ENCODE results near the gene FCHSD2. TPM values are rescaled to one million over a fixed set of nuclear protein-coding genes. Genes with fewer than 3 reads are reported as not detected.

Gene FCHSD2
- total and polyA plus RNA-seq, 10 donors = 30.2 to 129 (median 69.7) TPM

- no peak for DNase-seq
- WGBS, 5 donors = 67 to 79% (median 78%) methylated on average over 6 of the region's 6 CpGs
- H3K27me3 ChIP-seq (replicated peaks in 1 of 7) = no peaks in the 10 kb centered on the region
- TF ChIP-seq POLR2A (IDR thresholded peaks at IDR 0.05) = no peak
- TF ChIP-seq, protein P1, sequence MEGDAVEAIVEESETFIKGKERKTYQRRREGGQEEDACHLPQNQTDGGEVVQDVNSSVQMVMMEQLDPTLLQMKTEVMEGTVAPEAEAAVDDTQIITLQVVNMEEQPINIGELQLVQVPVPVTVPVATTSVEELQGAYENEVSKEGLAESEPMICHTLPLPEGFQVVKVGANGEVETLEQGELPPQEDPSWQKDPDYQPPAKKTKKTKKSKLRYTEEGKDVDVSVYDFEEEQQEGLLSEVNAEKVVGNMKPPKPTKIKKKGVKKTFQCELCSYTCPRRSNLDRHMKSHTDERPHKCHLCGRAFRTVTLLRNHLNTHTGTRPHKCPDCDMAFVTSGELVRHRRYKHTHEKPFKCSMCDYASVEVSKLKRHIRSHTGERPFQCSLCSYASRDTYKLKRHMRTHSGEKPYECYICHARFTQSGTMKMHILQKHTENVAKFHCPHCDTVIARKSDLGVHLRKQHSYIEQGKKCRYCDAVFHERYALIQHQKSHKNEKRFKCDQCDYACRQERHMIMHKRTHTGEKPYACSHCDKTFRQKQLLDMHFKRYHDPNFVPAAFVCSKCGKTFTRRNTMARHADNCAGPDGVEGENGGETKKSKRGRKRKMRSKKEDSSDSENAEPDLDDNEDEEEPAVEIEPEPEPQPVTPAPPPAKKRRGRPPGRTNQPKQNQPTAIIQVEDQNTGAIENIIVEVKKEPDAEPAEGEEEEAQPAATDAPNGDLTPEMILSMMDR (IDR thresholded peaks at IDR 0.05 in 8 of 11, conservative IDR thresholded peaks at IDR 0.05 in 3 of 11) = peak; percentile 18 to 72 (median 48)
- H3K36me3 ChIP-seq = peaks cover 0 to 73% (median 28%) of the 10 kb centered on the region in 6 donors
- H3K9me3 ChIP-seq = no peaks in the 10 kb centered on the region
- intact Hi-C loops (cut with DNase I; ENCODE audit: low total_unique reads) = no loop called here
- no peak overlapping the region for H3K4me3 ChIP-seq
- H3K27ac ChIP-seq = peak overlapping the region in 2 of 8 donors; percentile 3 to 21
- H3K4me1 ChIP-seq = peaks cover 0 to 34% (median 1%) of the 10 kb centered on the region in 6 donors
Observed at GRCh38 chr11:72848846-72849466, 293.2 kb downstream of the FCHSD2 start.

- intact Hi-C loops (cut with DNase I; ENCODE audit: low total_unique reads) = no loop called here
- Histone ChIP-seq H3K27ac (peak overlapping the region in 4 of 8 donors; percentile 2 to 37 (median 24)), H3K4me1 (peaks cover 0 to 12% (median 1%) of the 10 kb centered on the region in 6 donors), H3K9me3 (no peaks in the 10 kb centered on the region), H3K36me3 (peaks cover 2 to 100% (median 69%) of the 10 kb centered on the region in 6 donors), H3K27me3 (replicated peaks in 1 of 7) (no peaks in the 10 kb centered on the region), H3K4me3 (no peak overlapping the region)
- TF ChIP-seq, protein P1 (IDR thresholded peaks at IDR 0.05 in 8 of 11, conservative IDR thresholded peaks at IDR 0.05 in 3 of 11) = no peak
- TF ChIP-seq POLR2A (IDR thresholded peaks at IDR 0.05) (no peak), POLR2AphosphoS5 (IDR thresholded peaks at IDR 0.05) (no peak)
- 65 to 78% (median 73%) methylated on average over 4 of the region's 4 CpGs for WGBS, 5 donors
- DNase-seq = no peak
Observed at GRCh38 chr11:72844356-72844755, 297.8 kb downstream of the FCHSD2 start.

- H3K4me1 ChIP-seq = peaks cover 0 to 13% (median 4%) of the 10 kb centered on the region in 6 donors
- TF ChIP-seq, protein P1 (IDR thresholded peaks at IDR 0.05 in 8 of 11, conservative IDR thresholded peaks at IDR 0.05 in 3 of 11) = no peak
- no peak for TF ChIP-seq POLR2A (IDR thresholded peaks at IDR 0.05)
- TF ChIP-seq POLR2AphosphoS5 (IDR thresholded peaks at IDR 0.05) = no peak
- 88 to 92% (median 90%) methylated on average over 14 of the region's 14 CpGs for WGBS, 5 donors
- H3K36me3 ChIP-seq = peaks cover 2 to 100% (median 82%) of the 10 kb centered on the region in 6 donors
- intact Hi-C loops (cut with DNase I; ENCODE audit: low total_unique reads) = no loop called here
- H3K27me3 ChIP-seq (replicated peaks in 1 of 7) = no peaks in the 10 kb centered on the region
- peak overlapping the region in 4 of 8 donors; percentile 3 to 25 (median 13) for H3K27ac ChIP-seq
- DNase-seq = no peak
- no peak overlapping the region for H3K4me3 ChIP-seq
- no peaks in the 10 kb centered on the region for H3K9me3 ChIP-seq
Observed at GRCh38 chr11:72842653-72843330, 299.3 kb downstream of the FCHSD2 start.

- Histone ChIP-seq H3K27ac (peak overlapping the region in 5 of 8 donors; percentile 3 to 25 (median 13)), H3K27me3 (replicated peaks in 1 of 7) (no peaks in the 10 kb centered on the region), H3K36me3 (peaks cover 2 to 100% (median 85%) of the 10 kb centered on the region in 6 donors), H3K4me1 (peaks cover 0 to 19% (median 6%) of the 10 kb centered on the region in 6 donors), H3K9me3 (no peaks in the 10 kb centered on the region), H3K4me3 (no peak overlapping the region)
- 78 to 91% (median 80%) methylated on average over 5 of the region's 5 CpGs for WGBS, 5 donors
- no peak for DNase-seq
- no peak for TF ChIP-seq POLR2A (IDR thresholded peaks at IDR 0.05)
- TF ChIP-seq POLR2AphosphoS5 (IDR thresholded peaks at IDR 0.05) = no peak
- TF ChIP-seq, protein P1 (IDR thresholded peaks at IDR 0.05 in 8 of 11, conservative IDR thresholded peaks at IDR 0.05 in 3 of 11) = no peak
- intact Hi-C loops (cut with DNase I; ENCODE audit: low total_unique reads) = no loop called here
Observed at GRCh38 chr11:72842126-72842525, 300.0 kb downstream of the FCHSD2 start.
